Stimulated activated CD4-positive, alpha-beta T cell treated with anti-CD3 and anti-CD28 coated beads, Interleukin-1b, Interleukin-23, amount 100 ng/mL, for 4 hours (primary cell): Measurements from ENCODE around the gene OSBPL8.

Experiments
- DNase-seq, 2 donors: peaks; one replicate each; pipeline ENCODE4 v3.0.0-alpha.2; 2020; ENCODE audit warnings: low read depth in 2 of 2

The OSBPL8 gene

GRCh38 chr12:76303989-76304460 lies 255.5 kb downstream of the OSBPL8 start:
- DNase-seq: no peak

DNA sequence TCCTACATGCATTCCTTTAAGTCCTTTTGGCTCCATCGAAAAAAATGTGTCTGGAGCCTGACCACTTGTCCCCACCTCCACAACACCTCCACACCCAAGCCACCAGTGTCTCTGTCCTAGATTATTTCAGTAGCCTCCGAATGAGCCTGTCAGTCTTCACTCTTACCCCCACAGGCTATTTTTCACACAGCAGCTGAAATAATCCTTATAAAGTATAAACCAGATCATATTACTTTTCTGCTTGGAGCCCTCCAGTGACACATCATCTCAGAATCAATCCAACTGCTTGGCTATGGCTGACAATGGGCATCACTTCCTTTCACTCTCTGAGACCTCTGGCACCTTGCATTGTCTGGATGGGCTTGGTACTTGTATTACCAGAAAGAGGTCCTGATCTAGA lies 256.2 kb downstream of the OSBPL8 start:
- DNase-seq: no peak
